ENCODE results near the gene LEFTY1.

- TF ChIP-seq CTCF (IDR thresholded peaks at IDR 0.05; ENCODE audit: low read depth, low read length, missing input control) (no peak), YY1 (IDR thresholded peaks at IDR 0.05) (no peak), RAD21 (IDR thresholded peaks at IDR 0.05) (no peak), FOXA1 (IDR thresholded peaks at IDR 0.05) (no peak), REST (IDR thresholded peaks at IDR 0.05) (no peak), TAF1 (conservative IDR thresholded peaks at IDR 0.05) (no peak), JUND (IDR thresholded peaks at IDR 0.05) (no peak), EGR1 (IDR thresholded peaks at IDR 0.05; ENCODE audit: low read depth in 2 of 2) (no peak)
- TF ChIP-seq, protein P1, sequence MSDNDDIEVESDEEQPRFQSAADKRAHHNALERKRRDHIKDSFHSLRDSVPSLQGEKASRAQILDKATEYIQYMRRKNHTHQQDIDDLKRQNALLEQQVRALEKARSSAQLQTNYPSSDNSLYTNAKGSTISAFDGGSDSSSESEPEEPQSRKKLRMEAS (IDR thresholded peaks at IDR 0.05): no peak
- TF ChIP-seq, protein P2, sequence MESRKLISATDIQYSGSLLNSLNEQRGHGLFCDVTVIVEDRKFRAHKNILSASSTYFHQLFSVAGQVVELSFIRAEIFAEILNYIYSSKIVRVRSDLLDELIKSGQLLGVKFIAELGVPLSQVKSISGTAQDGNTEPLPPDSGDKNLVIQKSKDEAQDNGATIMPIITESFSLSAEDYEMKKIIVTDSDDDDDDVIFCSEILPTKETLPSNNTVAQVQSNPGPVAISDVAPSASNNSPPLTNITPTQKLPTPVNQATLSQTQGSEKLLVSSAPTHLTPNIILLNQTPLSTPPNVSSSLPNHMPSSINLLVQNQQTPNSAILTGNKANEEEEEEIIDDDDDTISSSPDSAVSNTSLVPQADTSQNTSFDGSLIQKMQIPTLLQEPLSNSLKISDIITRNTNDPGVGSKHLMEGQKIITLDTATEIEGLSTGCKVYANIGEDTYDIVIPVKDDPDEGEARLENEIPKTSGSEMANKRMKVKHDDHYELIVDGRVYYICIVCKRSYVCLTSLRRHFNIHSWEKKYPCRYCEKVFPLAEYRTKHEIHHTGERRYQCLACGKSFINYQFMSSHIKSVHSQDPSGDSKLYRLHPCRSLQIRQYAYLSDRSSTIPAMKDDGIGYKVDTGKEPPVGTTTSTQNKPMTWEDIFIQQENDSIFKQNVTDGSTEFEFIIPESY (IDR thresholded peaks at IDR 0.05): no peak
- TF ChIP-seq, protein P3, sequence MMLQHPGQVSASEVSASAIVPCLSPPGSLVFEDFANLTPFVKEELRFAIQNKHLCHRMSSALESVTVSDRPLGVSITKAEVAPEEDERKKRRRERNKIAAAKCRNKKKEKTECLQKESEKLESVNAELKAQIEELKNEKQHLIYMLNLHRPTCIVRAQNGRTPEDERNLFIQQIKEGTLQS (IDR thresholded peaks at IDR 0.05): no peak
Observed at GRCh38 chr1:225928186-225929175, 39.5 kb upstream of the LEFTY1 start.
